ENCODE results near the gene BIN2. TPM values are rescaled to one million over a fixed set of nuclear protein-coding genes. Genes with fewer than 3 reads are reported as not detected.

The BIN2 gene
- total RNA-seq, 1 experiment from 2014 or later: 0.39 TPM

DNA sequence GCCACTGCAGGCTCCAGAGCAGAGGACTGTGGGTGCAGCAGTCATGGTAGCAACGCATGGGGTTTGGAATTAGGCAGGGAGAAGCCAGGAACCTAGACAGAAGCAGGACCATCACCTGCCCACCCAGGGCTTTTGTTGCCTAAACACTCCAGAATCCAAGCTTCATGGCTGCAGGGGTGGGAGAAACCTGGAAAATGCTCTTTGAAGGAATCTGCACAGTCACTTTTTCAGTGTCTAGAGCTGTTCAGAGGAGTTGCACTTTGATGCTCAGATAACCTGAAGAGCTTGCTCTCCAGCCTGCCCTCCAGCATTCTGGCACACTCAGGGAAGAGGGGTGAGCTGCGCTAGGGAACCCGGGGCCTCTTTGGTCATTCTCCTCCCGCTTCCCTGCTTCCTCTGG lies 24.1 kb upstream of the BIN2 start:
- ChIA-PET POLR2A (no interaction called here), CTCF (no interaction called here)
- Histone ChIP-seq H3K27ac (ENCODE audit: low read length) (no peak overlapping the region), H3K36me3 (ENCODE audit: control insufficient read depth, insufficient read depth, low read length) (no peaks in the 10 kb centered on the region), H3K4me3 (ENCODE audit: low read depth in 2 of 2, low read length in 2 of 2) (no peak overlapping the region), H3K9me3 (ENCODE audit: control insufficient read depth, insufficient read depth, low read depth, low read length) (no peaks in the 10 kb centered on the region), H3K4me1 (ENCODE audit: control insufficient read depth, insufficient read depth, low read length) (no peaks in the 10 kb centered on the region), H3K27me3 (ENCODE audit: control insufficient read depth, insufficient read depth, low read length) (no peaks in the 10 kb centered on the region)
- DNase-seq (ENCODE audit: low read depth, low spot score): no peak
- intact Hi-C loops (cut with micrococcal nuclease; ENCODE audit: unreplicated experiment): no loop called here
- ATAC-seq: no peak
- TF ChIP-seq TCF7L2 (IDR thresholded peaks at IDR 0.05; ENCODE audit: low read depth, low read length) (no peak), SIN3A (IDR thresholded peaks at IDR 0.05; ENCODE audit: borderline replicate concordance, insufficient read depth, low read depth, low read length) (no peak)
- TF ChIP-seq, protein P1, sequence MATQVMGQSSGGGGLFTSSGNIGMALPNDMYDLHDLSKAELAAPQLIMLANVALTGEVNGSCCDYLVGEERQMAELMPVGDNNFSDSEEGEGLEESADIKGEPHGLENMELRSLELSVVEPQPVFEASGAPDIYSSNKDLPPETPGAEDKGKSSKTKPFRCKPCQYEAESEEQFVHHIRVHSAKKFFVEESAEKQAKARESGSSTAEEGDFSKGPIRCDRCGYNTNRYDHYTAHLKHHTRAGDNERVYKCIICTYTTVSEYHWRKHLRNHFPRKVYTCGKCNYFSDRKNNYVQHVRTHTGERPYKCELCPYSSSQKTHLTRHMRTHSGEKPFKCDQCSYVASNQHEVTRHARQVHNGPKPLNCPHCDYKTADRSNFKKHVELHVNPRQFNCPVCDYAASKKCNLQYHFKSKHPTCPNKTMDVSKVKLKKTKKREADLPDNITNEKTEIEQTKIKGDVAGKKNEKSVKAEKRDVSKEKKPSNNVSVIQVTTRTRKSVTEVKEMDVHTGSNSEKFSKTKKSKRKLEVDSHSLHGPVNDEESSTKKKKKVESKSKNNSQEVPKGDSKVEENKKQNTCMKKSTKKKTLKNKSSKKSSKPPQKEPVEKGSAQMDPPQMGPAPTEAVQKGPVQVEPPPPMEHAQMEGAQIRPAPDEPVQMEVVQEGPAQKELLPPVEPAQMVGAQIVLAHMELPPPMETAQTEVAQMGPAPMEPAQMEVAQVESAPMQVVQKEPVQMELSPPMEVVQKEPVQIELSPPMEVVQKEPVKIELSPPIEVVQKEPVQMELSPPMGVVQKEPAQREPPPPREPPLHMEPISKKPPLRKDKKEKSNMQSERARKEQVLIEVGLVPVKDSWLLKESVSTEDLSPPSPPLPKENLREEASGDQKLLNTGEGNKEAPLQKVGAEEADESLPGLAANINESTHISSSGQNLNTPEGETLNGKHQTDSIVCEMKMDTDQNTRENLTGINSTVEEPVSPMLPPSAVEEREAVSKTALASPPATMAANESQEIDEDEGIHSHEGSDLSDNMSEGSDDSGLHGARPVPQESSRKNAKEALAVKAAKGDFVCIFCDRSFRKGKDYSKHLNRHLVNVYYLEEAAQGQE (IDR thresholded peaks at IDR 0.05; ENCODE audit: insufficient read depth in 1 of 2, low read depth in 2 of 2, low read length in 1 of 2): no peak
- TF ChIP-seq, protein P2, sequence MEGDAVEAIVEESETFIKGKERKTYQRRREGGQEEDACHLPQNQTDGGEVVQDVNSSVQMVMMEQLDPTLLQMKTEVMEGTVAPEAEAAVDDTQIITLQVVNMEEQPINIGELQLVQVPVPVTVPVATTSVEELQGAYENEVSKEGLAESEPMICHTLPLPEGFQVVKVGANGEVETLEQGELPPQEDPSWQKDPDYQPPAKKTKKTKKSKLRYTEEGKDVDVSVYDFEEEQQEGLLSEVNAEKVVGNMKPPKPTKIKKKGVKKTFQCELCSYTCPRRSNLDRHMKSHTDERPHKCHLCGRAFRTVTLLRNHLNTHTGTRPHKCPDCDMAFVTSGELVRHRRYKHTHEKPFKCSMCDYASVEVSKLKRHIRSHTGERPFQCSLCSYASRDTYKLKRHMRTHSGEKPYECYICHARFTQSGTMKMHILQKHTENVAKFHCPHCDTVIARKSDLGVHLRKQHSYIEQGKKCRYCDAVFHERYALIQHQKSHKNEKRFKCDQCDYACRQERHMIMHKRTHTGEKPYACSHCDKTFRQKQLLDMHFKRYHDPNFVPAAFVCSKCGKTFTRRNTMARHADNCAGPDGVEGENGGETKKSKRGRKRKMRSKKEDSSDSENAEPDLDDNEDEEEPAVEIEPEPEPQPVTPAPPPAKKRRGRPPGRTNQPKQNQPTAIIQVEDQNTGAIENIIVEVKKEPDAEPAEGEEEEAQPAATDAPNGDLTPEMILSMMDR (IDR thresholded peaks at IDR 0.05): no peak
- in situ Hi-C loops (cut with HindIII; ENCODE audit: low pct_unique_long_range_greater_than_20kb, low sequenced_read_pairs): no loop called here
- no TSS peak for BruUV-seq (replicated peaks)

DNA sequence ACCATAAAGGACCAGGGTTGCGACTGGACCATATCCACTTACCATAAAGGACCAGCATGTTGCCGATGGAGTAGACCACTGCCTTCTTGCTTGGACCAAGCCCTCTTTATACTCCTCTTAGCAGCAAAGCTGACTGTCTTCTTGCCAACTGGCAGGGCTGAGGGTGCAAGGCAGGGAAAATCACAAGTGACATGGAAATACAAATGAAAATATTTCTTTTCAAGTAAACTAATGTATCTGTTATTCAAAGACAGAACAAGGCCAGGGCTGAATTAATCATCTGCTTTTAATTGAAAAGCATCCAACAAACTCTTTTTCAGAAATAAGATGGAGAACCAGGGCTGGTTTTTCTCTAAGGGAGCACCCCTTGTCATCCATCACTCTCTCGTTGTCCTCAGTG lies 22.6 kb upstream of the BIN2 start, which contains the start of gene CELA1:
Gene CELA1 (minus strand): TSS at position 99 of the 400 bp plus-strand sequence. CDS start 41 bp downstream, at position 58.
- no TSS peak for BruUV-seq (replicated peaks)
- CTCF ChIA-PET: no interaction called here
- TF ChIP-seq, protein P1 (IDR thresholded peaks at IDR 0.05; ENCODE audit: insufficient read depth in 1 of 2, low read depth in 2 of 2, low read length in 1 of 2): no peak
- TF ChIP-seq POLR2AphosphoS5 (IDR thresholded peaks at IDR 0.05; ENCODE audit: low read depth, low read length) (no peak), SIN3A (IDR thresholded peaks at IDR 0.05; ENCODE audit: borderline replicate concordance, insufficient read depth, low read depth, low read length) (no peak), TCF7L2 (IDR thresholded peaks at IDR 0.05; ENCODE audit: low read depth, low read length) (no peak)
- TF ChIP-seq, protein P2 (IDR thresholded peaks at IDR 0.05): no peak
- Histone ChIP-seq H3K9me3 (ENCODE audit: control insufficient read depth, insufficient read depth, low read depth, low read length) (no peaks in the 10 kb centered on the region), H3K27ac (ENCODE audit: low read length) (no peak within 1 kb of the TSS), H3K36me3 (ENCODE audit: control insufficient read depth, insufficient read depth, low read length) (no peaks in the 10 kb centered on the region), H3K4me3 (ENCODE audit: low read depth in 2 of 2, low read length in 2 of 2) (no peak within 1 kb of the TSS), H3K27me3 (ENCODE audit: control insufficient read depth, insufficient read depth, low read length) (no peaks in the 10 kb centered on the region), H3K4me1 (ENCODE audit: control insufficient read depth, insufficient read depth, low read length) (no peaks in the 10 kb centered on the region)
- no peak for ATAC-seq
- intact Hi-C loops (cut with micrococcal nuclease; ENCODE audit: unreplicated experiment): no loop called here
- in situ Hi-C loops (cut with HindIII; ENCODE audit: low pct_unique_long_range_greater_than_20kb, low sequenced_read_pairs): no loop called here
- POLR2A ChIA-PET: no interaction called here
- no peak for DNase-seq (ENCODE audit: low read depth, low spot score)

Data from Panc1 (cell line).